ENCODE results near the gene EXO1. TPM values are rescaled to one million over a fixed set of nuclear protein-coding genes. Genes with fewer than 3 reads are reported as not detected.

Gene EXO1
- total RNA-seq, 4 donors from 2014 or later: 0.94 to 8.2 (median 0.98) TPM; not detected in 1

- Histone ChIP-seq H3K9me3 (no peaks in the 10 kb centered on the region), H3K36me3 (no peaks in the 10 kb centered on the region), H3K27me3 (no peaks in the 10 kb centered on the region), H3K4me3 (replicated peaks in 1 of 3) (no peak overlapping the region), H3K27ac (no peak overlapping the region), H3K4me1 (no peaks in the 10 kb centered on the region)
- WGBS, 2 donors: 44 to 47% methylated on average over 2 of the region's 2 CpGs
- TF ChIP-seq CTCF (IDR thresholded peaks at IDR 0.05) (no peak), POLR2A (IDR thresholded peaks at IDR 0.05) (no peak)
- DNase-seq: no peak
- intact Hi-C loops (cut with DNase I): no loop called here
Measured at GRCh38 chr1:241808265-241808664, 39.7 kb upstream of the EXO1 start.

GRCh38 chr1:241810769-241811405 lies 37.1 kb upstream of the EXO1 start:
- Histone ChIP-seq H3K36me3 (no peaks in the 10 kb centered on the region), H3K27me3 (no peaks in the 10 kb centered on the region), H3K27ac (no peak overlapping the region), H3K4me1 (no peaks in the 10 kb centered on the region), H3K4me3 (replicated peaks in 1 of 3) (no peak overlapping the region), H3K9me3 (no peaks in the 10 kb centered on the region)
- 82 to 86% methylated on average over 8 of the region's 8 CpGs for WGBS, 2 donors
- TF ChIP-seq POLR2A (IDR thresholded peaks at IDR 0.05) (no peak), CTCF (IDR thresholded peaks at IDR 0.05) (no peak)
- intact Hi-C loops (cut with DNase I): no loop called here
- DNase-seq: no peak

GRCh38 chr1:241813768-241814320 lies 34.2 kb upstream of the EXO1 start:
- DNase-seq: no peak
- intact Hi-C loops (cut with DNase I): no loop called here
- Histone ChIP-seq H3K4me3 (replicated peaks in 1 of 3) (no peak overlapping the region), H3K9me3 (no peaks in the 10 kb centered on the region), H3K27me3 (no peaks in the 10 kb centered on the region), H3K4me1 (no peaks in the 10 kb centered on the region), H3K36me3 (no peaks in the 10 kb centered on the region), H3K27ac (no peak overlapping the region)
- 91% methylated on average over 8 of the region's 8 CpGs for WGBS, 2 donors
- TF ChIP-seq POLR2A (IDR thresholded peaks at IDR 0.05) (no peak), CTCF (IDR thresholded peaks at IDR 0.05) (no peak)

GRCh38 chr1:241816008-241816407 lies 32.0 kb upstream of the EXO1 start:
- Histone ChIP-seq H3K27me3 (no peaks in the 10 kb centered on the region), H3K27ac (no peak overlapping the region), H3K9me3 (no peaks in the 10 kb centered on the region), H3K4me1 (no peaks in the 10 kb centered on the region), H3K4me3 (replicated peaks in 1 of 3) (no peak overlapping the region), H3K36me3 (no peaks in the 10 kb centered on the region)
- intact Hi-C loops (cut with DNase I): no loop called here
- 87% methylated on average over 6 of the region's 6 CpGs for WGBS, 2 donors
- TF ChIP-seq CTCF (IDR thresholded peaks at IDR 0.05): no peak
- TF ChIP-seq POLR2A (IDR thresholded peaks at IDR 0.05): no peak
- no peak for DNase-seq

- no peaks in the 10 kb centered on the region for H3K9me3 ChIP-seq
- WGBS, 2 donors: 76 to 97% methylated on average over 1 of the region's 1 CpG
- no peaks in the 10 kb centered on the region for H3K4me1 ChIP-seq
- no peak for DNase-seq
- H3K36me3 ChIP-seq: no peaks in the 10 kb centered on the region
- intact Hi-C loops (cut with DNase I): no loop called here
- no peak overlapping the region for H3K4me3 ChIP-seq (replicated peaks in 1 of 3)
- TF ChIP-seq POLR2A (IDR thresholded peaks at IDR 0.05) (no peak), CTCF (IDR thresholded peaks at IDR 0.05) (no peak)
- H3K27me3 ChIP-seq: no peaks in the 10 kb centered on the region
- H3K27ac ChIP-seq: no peak overlapping the region
Measured at GRCh38 chr1:241817331-241817792, 30.6 kb upstream of the EXO1 start.

Data from thyroid gland (tissue), 4 donors.